ENCODE results near the gene F10.

DNA sequence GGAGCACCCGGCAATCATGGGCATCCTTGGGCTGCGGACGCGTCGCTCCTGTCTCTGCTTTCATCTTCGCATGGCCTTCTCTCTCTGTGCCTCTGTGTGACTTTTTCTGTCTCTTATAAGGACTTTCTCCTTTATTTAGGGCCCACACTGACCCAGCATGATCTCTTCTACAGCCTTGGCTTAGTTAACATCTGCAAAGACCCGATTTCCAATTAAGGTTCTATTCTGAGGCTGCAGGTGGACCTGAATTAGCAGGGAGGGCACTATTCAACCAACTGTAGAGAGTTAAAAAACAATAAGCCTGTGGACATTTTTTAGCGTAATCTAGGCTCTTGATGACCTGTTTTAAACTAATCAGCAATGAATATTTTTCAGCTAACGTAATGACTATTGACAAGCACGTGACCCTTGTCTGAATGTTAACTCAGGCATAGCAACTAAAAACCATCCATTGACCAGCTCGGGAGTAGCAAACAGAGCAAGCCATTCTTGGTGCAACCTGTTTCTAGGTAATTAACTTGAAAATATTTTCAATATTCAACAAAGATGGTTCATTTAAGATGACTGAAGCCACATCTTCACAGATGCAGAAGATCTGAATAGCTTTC lies 15.2 kb downstream of the F10 start:
- TF ChIP-seq, protein P1, sequence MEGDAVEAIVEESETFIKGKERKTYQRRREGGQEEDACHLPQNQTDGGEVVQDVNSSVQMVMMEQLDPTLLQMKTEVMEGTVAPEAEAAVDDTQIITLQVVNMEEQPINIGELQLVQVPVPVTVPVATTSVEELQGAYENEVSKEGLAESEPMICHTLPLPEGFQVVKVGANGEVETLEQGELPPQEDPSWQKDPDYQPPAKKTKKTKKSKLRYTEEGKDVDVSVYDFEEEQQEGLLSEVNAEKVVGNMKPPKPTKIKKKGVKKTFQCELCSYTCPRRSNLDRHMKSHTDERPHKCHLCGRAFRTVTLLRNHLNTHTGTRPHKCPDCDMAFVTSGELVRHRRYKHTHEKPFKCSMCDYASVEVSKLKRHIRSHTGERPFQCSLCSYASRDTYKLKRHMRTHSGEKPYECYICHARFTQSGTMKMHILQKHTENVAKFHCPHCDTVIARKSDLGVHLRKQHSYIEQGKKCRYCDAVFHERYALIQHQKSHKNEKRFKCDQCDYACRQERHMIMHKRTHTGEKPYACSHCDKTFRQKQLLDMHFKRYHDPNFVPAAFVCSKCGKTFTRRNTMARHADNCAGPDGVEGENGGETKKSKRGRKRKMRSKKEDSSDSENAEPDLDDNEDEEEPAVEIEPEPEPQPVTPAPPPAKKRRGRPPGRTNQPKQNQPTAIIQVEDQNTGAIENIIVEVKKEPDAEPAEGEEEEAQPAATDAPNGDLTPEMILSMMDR (IDR thresholded peaks at IDR 0.05): no peak
- TF ChIP-seq POLR2A (IDR thresholded peaks at IDR 0.05) (no peak), POLR2AphosphoS5 (IDR thresholded peaks at IDR 0.05) (no peak)
